A673 (cell line): ENCODE measurements around the gene WASF2.

Experiments used
- CTCF ChIP-seq: fragments of 300-800, 200-600 bp; sonication (generic); conservative IDR thresholded peaks from 2 replicates; pipeline ENCODE4 v1.5.1; 2017; ENCODE audit warnings: low read depth, mild to moderate bottlenecking, antibody characterized with exemption, low read length, moderate library complexity, mixed read lengths
- EZH2 ChIP-seq: fragments of 200-600 bp; sonication (generic); IDR thresholded peaks from 2 replicates; pipeline ENCODE4 v1.6.1; 2017; ENCODE audit warnings: borderline replicate concordance, low read depth, mild to moderate bottlenecking, mixed read lengths, antibody characterized with exemption, low read length; ENCODE audit not compliant: poor library complexity, severe bottlenecking

- no peak for TF ChIP-seq CTCF
- no peak for TF ChIP-seq EZH2
Observed at GRCh38 chr1:27366113-27366410, 123.9 kb downstream of the WASF2 start.
